ENCODE data around the gene TRABD.
"Not testable (repeated sequence)": the region's sequence is repeated elsewhere in the genome, so short reads cannot be mapped to it uniquely, and the experiment has no call there.

TRABD gene

DNA sequence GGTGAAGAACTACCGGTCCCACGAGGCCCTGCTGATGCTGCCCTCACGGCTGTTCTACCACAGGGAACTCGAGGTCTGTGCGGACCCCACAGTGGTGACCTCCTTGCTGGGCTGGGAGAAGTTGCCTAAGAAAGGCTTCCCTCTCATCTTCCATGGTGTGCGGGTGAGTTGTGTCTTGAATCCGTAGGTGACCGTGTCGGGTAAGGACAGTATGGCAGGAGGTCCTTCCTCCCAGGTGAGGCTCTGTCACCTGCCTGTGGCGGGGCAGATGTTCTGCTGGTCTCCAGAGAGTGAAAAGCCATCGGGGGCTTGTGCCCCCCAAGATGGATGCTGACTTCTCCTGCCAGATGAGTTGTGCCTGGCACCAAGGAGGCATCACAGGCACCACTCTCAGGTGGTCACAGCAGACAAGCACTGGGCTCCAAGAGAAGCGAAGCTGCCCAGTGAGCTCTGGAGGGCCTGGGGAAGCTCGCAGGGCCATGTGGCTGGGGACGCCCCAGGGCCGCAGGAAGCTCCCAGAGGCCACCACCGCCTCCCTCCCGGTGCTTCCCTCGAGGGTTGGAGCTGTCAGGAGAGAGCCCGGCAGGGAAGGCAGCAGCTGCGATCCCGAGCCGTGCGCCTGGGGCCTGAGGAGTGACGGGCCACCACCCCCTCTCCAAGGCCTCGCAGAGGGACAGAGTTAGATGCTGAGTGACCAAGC, 32.5 kb upstream of the TRABD start:
- no peak for DNase-seq

DNA sequence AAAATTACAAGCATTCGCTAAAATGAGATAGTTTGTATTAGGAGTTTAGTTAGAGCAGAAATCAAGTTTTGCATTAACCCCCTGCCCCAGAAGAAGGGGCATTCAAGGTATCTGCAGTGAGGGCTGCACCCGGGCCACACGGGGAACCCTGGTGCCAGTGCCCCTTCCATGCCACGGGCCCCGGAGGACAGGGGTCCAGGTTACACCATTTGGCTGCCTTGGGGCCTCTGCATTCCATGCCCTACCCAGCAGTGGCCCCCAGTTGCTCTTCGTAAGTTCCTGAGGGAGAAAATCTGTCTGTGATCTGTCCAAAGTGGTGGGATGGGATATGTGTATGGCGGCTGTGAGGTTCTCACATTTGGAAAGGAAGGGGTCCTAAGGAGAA, 32.0 kb upstream of the TRABD start:
- DNase-seq, result no peak

DNA sequence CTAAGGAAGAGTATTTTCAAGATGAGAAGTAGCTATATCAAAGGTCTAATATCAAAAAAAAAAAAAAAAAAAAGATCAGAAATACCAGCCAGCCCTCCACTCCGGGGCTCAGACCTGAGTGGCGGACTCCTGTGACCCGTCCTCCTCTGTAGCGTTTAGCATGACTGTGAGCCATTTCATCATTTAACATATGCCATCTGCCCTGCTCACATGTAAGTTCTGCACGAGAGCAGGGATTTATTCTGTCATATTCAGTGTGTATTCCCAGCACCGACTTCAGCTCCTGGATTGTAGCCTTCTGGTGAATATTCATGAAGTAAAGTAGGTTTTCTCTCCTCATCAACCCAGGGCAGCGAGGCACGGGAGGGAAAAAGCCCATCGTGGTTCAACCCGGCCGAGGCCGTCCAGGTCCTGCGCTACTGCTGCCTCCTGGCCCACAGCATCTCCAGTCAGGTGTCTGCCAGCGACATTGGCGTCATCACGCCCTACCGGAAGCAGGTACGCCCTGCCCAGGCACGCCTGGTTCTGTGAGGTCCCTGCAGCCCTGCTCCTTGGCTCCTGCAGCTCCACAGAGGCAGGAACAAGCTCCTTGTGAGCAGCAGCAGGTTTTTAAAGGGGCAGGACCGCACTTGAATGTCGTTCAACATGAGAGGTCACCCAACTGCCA, 27.9 kb upstream of the TRABD start:
- DNase-seq, result no peak

DNA sequence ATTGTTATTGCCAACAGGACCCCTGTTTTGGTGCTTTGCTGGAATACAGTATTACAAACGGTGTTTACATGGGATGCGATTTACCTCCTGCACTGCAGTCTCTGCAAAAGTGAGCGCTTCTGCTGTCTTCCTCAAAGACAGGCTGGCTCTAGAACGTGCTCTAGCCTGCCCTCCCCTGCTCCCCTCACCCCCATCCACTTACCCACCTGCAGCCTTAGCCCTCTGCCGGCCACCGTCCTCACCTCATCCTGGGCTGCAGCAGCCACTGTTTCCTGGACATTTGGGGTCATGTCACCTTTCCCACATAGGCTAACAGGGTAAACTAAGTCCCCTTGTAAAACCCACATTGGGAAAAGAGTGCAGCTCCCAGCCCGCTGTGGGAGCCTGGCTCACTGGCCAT, 24.8 kb upstream of the TRABD start:
- DNase-seq, result no peak

DNA sequence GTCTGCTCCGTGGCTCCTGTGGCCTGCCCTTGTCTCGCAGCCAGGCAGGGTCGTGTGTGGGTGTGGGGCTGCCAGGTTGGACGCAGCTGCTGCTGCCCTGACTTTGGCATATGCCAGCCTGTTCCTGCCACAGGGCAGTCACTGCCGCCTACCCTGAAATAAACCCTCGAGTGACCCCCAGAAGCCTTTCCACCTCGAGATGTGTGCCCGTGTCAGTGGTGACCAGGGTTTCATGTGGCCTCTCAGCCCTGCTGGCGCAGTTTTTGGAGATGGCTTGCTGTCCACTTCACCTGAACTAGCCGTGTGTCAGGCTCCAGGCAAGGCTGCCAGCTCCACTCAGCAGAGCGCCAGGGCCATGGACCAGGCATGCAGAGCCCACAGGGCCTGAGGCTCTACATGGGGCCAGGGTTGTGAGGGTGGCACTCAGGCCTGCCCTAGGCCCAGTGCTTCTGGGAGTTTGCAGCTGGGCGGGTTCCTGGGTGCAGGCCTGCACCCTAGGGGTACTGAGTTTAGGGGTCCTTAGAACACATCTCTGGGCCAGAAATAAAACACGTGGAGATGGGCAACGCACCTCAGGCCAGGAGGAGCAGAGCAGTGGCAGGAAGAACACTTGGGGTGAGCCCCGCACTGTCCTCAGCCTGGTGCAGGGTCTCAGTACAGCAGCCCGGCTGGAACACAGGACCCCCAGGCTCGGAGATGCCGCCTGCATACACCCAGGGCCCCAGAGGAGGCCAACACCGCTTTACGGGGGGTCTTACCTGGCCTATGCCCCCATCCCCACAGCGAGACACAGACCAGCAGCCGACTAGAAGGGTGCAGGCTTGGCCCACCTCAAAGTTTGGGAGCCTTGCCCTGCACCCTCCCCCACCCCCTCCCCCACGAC, 24.0 kb upstream of the TRABD start:
- no peak for DNase-seq

DNA sequence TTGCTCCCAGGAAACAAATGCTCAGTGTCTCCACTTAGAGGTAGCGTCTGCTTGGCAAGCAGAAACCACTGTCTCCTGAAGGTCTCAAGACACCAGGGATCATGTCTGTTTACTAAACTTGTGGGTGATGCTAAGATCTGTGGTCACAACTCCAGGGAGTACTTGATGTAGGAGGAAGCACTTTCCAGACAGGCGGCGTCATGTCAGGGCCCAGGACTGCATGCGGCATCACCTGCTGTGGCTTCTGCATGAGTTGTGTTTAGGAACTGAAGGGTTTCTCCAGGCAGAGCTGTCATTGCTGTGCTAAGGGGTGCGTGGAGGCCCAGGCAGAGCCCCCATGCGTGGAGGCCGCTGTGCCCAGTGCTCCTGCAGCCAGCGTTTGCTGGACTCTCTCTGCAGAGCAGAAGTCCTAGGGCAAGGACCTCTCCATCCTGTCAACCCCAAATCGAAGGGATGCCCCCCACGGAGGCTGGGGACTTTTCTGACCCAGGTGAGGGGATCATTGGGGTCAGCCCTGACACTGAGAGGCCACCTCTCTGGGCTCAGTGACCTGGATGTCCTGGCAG, 23.2 kb upstream of the TRABD start:
- no peak for DNase-seq

DNA sequence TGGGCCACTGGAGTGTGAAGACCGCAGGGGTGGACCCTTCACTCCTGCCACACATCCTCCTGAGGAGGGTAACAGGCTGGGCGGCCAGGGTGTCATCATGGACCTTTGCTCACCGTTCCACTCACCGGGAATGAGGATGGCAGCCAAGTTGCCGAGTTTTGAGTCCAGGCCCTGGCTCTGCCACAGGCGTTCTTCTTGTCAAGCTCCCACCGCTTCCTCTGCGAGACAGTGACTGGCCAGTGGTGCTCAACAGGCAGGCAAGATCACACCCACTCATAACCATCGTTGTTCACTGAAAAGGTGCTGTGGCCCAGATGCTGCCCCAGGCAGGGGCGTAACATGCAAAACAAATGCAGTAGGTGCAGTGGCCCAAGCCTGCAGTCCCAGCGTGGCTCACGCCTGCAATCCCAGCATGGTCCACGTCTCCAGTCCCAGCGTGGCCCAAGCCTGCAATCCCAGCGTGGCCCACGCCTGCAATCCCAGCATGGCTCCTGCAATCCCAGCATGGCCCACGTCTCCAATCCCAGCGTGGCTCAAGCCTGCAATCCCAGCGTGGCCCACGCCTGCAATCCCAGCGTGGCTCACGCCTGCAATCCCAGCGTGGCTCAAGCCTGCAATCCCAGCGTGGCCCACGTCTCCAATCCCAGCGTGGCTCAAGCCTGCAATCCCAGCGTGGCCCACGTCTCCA, 20.1 kb upstream of the TRABD start:
- no peak for DNase-seq

DNA sequence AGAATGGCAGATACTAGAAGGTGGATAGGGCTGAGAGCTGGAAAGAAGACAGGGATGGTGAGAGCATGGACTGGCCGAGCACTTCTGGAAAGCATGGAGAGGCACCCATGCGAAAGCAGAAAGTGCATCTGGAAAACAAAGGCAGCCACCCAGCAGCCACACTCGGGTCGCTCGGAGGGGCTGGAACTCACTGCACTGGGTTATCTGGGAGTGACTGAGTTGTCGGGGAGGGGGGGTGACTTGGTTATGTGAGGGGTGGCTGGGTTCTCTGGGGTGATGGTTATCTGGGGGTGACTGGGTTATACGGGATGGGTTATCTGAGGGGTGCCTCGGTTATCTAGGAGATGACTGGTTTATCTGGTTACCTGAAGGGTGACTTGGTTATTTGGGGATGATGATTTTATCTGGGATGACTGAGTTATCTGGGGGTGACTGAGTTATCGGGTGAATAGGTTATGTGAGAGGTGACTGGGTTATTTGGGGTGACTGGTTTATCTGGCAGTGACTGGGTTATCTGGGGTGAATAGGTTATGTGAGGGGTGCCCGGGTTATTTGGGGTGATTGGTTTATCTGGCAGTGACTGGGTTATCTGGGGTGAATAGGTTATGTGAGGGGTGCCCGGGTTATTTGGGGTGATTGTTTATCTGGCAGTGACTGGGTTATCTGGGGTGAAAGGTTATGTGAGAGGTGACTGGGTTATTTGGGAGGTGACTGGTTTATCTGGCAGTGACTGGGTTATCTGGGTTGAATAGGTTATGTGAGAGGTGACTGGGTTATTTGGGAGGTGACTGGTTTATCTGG, 17.8 kb upstream of the TRABD start:
- no peak for DNase-seq

DNA sequence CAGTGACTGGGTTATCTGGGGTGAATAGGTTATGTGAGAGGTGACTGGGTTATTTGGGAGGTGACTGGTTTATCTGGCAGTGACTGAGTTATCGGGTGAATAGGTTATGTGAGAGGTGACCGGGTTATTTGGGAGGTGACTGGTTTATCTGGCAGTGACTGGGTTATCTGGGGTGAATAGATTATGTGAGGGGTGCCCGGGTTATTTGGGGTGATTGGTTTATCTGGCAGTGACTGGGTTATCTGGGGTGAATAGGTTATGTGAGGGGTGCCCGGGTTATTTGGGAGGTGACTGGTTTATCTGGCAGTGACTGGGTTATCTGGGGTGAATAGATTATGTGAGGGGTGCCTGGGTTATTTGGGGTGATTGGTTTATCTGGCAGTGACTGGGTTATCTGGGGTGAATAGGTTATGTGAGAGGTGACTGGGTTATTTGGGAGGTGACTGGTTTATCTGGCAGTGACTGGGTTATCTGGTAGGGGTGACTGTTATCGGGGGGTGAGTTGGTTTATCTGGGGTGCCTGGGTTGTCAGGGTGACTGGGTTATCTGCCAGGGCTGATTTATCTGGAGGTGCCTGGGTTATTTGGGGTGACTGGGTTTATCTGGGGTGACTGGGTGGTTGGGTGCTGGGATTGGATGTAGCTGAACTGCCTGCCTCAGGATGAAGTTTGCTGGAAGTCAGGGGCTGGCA, 17.1 kb upstream of the TRABD start:
- not testable (repeated sequence) for DNase-seq

DNA sequence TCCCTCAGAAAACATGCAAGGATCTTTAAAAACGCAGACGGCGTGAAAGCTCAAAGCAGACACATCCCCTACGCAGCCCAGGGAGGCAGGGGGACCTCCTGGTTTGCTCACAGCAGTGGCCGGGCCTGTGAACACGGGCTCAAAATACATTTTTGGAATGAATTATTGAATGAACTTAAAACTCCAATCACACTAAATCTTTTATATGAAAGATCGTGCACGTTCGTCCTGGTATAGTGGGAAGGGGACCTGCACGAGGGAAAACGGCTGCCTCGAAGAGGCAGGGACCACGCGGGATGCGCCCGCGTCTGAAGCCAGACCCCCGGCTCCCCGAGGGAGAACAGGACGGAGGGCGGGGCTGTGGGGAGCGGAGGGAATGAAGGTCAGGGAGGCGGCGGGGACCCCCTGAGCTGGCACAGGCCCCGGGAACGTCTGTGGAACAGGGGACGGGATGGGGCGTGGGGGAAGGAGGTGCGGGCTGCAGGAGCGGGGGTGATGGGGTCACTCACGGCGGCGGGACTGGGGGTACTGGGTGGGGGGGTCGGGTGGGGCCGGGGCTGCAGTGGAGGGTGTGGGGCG, 16.4 kb upstream of the TRABD start:
- DNase-seq, result no peak

DNA sequence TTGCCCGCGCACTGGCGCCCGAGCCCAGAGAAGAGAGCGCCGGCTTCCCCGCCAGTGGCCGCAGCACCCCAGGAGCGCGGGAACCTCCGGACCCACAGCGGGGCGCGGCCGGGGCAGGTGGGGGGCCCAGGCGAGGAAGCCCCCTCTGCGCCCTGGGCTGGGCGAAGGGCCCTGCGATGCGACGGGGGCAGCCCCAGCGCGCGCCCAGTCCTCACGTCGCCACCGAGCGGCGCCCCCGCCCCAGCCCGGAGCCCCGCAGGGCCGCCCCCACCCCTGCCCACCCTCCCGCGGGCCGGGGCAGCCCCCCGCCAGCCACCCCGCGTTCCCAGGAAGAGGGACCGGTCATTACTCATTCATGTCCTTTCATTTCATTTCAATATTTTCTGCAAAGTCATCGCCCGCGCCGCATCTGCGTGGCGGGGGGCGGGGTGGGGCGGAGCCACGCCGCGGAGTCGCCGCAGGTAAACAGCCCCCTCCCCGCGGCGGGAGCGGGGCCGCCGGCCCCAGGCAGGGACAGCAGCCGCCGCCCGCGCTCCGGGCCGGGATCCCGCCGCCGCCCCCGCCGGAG, 15.9 kb upstream of the TRABD start:
- no peak for DNase-seq

DNA sequence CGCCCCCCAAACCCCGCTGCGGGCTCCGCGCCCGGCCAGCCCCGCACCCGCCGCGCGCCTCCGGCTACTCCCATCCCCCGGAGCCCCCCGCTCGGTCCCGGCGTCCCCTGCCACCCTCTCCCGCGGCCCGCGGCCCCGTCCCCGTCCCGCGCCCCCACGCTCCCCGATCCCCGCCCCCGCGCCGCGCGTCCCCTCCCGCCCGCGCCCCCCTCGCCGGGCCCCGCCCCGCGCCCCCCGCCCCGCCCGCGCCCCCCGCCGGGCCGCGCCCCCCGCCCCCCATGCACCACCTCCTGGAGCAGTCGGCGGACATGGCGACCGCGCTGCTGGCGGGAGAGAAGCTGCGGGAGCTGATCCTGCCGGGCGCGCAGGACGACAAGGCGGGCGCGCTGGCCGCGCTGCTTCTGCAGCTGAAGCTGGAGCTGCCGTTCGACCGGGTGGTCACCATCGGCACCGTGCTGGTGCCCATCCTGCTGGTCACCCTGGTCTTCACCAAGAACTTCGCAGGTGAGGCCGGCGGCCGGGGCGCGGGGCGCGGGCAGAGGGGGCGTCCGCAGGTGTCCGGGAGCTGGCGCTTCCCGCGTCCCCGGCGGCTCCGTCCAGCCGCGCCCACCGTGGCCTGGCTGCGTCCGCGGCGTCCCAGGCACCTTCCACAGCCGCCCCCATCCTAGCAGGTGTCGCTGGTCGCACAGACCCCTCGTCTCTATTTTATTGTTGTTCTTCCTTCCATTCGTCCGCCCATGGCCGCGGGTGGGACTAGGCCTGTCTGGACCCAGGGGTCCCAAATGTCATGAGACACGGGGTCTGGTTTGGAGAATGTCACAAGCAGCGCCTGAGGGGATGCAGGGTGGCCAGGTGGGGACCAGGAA, 15.0 kb upstream of the TRABD start, which contains the start of gene PANX2:
Gene PANX2 (plus strand): TSS at position 279 of the 866 bp plus-strand sequence. CDS start 0 bp downstream, at position 279.
- no peak for DNase-seq

DNA sequence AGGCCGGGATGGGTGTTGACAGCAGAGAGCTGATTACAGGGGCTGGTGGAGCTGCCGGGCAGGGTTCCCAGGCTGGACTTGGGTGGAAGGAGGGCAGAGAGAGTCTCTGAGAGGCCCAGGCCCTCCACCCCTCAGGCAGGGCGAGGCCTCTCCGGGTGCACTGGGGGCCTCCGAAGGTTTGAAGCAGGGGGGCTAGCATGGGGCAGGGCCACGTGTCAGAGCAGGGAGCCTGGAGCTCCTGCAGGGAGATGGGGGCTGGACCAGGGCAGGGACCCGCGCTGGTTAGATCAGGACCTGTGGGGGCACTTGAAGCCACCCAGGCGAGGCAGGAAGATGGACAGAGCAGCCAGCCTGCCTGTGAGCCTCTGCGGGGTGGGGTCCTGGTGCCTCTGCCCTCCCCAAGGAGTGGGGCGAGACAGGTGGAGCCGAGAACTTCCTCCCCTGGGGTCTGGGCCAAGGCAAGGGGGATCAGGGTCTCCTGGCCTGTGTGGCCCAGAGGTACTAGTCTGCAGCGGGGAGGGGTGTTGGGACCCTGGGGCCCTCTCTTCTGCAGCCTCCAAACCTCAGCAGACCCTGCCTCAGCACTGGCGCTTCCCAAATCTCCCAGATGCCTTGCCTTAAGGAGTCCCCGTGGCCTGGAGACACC, 14.3 kb upstream of the TRABD start:
- no peak for DNase-seq

DNA sequence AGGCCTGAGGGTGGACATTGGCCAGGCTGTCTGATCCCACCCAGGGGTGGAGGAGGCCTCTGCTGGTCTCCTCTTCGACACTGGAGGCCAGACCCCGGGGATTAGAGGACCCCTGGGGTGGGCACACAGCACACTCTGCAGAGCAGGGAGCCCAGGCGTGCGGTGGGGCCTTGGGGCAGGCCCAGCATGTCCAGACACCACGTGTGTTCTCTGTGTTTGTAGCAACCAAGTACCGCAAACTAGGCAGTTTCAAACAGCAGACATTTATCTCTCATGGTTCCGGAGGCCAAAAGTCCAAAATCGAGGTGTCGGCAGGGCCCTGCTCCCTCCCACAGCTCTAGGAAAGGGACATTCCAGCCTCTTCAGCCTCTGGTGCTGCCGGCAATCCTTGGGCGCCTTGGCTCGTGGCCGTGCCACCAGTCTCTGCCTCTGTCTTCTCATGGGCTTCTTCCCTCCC, 13.7 kb upstream of the TRABD start:
- DNase-seq, result no peak

DNA sequence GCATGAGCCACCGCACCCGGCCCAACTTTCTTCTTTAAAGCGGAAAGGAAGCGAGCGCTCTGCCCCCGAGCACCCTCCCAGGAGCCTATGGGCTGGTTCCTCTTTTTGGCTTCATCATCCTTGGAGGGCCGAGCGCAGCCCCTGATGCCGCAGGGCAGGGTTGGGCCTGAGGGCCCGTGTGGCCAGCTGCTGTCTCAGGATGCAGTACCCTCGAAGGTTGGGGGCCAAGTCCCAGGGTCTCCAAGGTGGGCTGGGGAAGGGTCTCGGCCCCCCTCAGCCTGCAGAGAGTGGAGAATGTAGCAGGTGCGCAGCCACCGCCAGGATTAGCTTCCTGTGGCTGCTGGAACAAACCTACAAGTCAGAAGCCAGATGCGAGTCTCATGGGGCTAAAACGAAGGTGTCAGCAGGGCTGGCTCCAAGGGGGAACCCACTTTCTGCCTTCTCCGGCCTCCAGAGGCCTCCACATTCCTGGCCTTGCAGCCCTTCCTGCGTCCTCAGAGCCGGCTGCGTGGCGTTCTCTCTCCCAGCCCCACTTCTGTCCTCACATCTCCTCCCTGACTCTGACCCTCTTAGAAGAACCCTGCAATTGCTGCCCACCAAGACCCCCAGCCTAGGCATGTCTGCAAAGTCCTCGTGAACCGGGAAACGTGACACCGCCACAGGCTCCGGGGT, 12.3 kb upstream of the TRABD start:
- DNase-seq, result no peak

DNA sequence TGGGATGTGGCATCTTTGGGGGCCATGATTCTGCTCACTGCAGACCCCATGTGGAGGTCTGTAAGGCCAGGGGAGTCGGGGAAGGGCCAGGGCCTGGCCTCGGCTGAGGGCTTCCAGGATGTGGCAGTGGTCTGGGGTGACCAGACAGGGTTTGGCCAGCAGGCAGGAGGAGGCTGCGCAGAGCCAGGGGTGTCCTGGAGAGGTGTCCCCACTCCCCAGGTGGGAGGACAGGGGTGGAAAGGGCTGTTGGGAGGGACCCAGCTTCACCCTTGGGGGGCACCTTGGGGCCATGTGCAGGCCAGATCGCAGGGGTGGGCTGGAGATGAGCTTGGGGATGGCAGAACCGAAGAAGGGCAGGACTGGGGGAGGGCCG, 11.7 kb upstream of the TRABD start:
- no peak for DNase-seq

DNA sequence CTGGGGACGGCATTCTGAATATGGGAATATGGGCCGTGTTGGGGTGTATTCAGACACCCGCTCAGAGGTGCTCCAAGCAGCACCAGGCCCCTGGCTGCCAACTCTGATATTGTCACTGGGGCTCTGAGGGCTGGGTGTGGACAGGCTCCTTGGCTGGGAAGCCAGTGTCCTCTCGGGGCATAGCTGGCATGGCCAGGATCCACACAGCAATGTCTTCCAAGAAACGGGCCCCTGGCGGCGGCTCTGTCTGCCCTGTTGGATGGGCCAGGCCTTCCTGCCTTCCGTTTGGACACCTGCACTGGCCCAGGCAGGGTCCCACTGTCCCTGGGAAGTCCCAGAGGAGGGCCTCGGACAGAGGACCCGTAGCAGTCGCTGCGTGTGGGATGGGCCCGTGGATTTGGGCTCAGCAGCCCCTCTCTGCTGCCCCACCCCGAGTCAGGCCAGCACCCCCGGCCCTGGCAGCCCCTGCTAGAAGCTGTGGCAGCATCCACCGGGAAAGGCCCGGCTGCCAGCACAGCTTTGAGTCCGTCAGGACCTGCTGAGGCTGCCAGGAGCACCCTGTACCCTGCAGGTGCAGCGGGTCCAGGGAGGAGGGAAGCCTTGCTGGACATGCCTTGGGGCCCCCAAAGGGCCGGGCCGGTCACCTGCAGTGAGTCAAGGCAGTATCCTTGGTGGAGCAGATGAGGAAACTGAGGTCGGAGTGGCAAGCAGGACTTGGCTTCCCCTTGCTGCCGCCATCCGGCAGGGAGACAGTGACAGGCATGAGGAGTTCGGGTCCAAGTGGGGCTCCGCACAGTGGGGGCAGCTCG, 11.1 kb upstream of the TRABD start:
- DNase-seq, result no peak

DNA sequence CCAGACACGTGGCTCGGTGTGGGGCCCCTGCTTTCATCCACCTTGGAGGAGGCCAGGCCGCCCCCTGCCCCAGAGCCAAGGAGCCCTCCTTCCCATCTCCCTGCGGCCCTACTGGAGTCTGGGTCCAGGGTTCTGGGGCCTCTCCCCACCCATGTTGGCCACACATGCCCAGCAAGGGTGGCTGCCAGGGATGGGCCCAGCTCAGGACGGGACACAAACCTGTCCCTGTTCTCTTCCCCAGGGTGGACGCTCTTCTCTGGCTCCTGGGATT, 10.6 kb upstream of the TRABD start:
- DNase-seq, result no peak
